GM19438 (cell line): Measurements from ENCODE around the gene SLC22A1.

Experiments used
- ATAC-seq: cut with Tn5 transposase; IDR thresholded peaks from one replicate; pipeline ENCODE4 v1.9.1; 2021; ENCODE audit warnings: low read depth; ENCODE audit not compliant: unreplicated experiment

The SLC22A1 gene

GRCh38 chr6:160204710-160205109 lies 83.1 kb downstream of the SLC22A1 start:
- no peak for ATAC-seq

GRCh38 chr6:160207618-160208017 lies 86.0 kb downstream of the SLC22A1 start:
- ATAC-seq: no peak
